PC-3 (cell line): Measurements from ENCODE around the gene STK39. TPM values are rescaled to one million over a fixed set of nuclear protein-coding genes. Genes with fewer than 3 reads are reported as not detected.

ENCODE experiments used
- ATAC-seq: fragments of 200-7000 bp; cut with Tn5 transposase; 2 replicates; pipeline ENCODE4 v1.9.1; 2020; ENCODE audit warnings: mild to moderate bottlenecking, moderate library complexity
- BruUV-seq: library from RNA; stranded (reverse); fragments of 400-500 nt; replicated peaks from 2 replicates; lab custom pipeline; 2021; lab: Mats Ljungman, UMichigan
- CTCF ChIA-PET: fragments of 300-600 bp; sonication (Branson Sonifier 250); formaldehyde crosslinking; loops from one replicate; lab custom pipeline; 2022; ENCODE audit warnings: antibody characterized with exemption; lab: Charles Lee
- POLR2A ChIA-PET: fragments of 300-600 bp; sonication (Branson Sonifier 250); formaldehyde crosslinking; loops from one replicate; lab custom pipeline; 2022; ENCODE audit warnings: antibody characterized with exemption; ENCODE audit not compliant: unreplicated experiment; lab: Charles Lee
- DNase-seq: peaks from one replicate; pipeline ENCODE4 v3.0.0-alpha.2; 2015
- H2AFZ ChIP-seq: fragments of 300-600 bp; sonication (generic); 2 replicates; pipeline ENCODE4 v1.6.0; 2016; ENCODE audit warnings: antibody characterized with exemption, low read length
- H3F3A ChIP-seq: fragments of 300-600 bp; sonication (generic); one replicate; pipeline ENCODE4 v1.6.0; 2017; ENCODE audit warnings: antibody characterized with exemption, low read length, control low read depth, mild to moderate bottlenecking; ENCODE audit not compliant: unreplicated experiment
- H3K27ac ChIP-seq: fragments of 300-600 bp; sonication (generic); 2 replicates; pipeline ENCODE4 v1.5.1; 2016; ENCODE audit warnings: mild to moderate bottlenecking, low read length
- H3K27me3 ChIP-seq: fragments of 300-600 bp; sonication (generic); 2 replicates; pipeline ENCODE4 v1.6.1; 2016; ENCODE audit warnings: low read length, mixed read lengths
- H3K36me3 ChIP-seq: fragments of 300-600 bp; sonication (generic); 2 replicates; pipeline ENCODE4 v1.6.1; 2016; ENCODE audit warnings: low read depth, mixed run types, low read length, mixed read lengths
- H3K4me1 ChIP-seq: fragments of 300-600 bp; sonication (generic); 2 replicates; pipeline ENCODE4 v1.5.1; 2016; ENCODE audit warnings: low read length; ENCODE audit not compliant: insufficient read depth
- H3K4me2 ChIP-seq: fragments of 300-600 bp; sonication (generic); 2 replicates; pipeline ENCODE4 v1.6.0; 2016; ENCODE audit warnings: low read length
- H3K4me3 ChIP-seq: fragments of 300-600 bp; sonication (generic); 2 replicates; pipeline ENCODE4 v1.5.1; 2016; ENCODE audit warnings: mild to moderate bottlenecking, low read length, mixed read lengths
- H3K79me2 ChIP-seq: fragments of 300-600 bp; sonication (generic); 2 replicates; pipeline ENCODE4 v1.6.1; 2017; ENCODE audit warnings: low read length, mixed read lengths
- H3K9ac ChIP-seq: fragments of 300-600 bp; sonication (generic); 2 replicates; pipeline ENCODE4 v1.6.0; 2016; ENCODE audit warnings: mild to moderate bottlenecking, low read length
- H3K9me2 ChIP-seq: fragments of 300-600 bp; sonication (generic); replicated peaks from 2 replicates; pipeline ENCODE4 v1.6.1; 2016; ENCODE audit warnings: mixed run types, low read length, mixed read lengths
- H3K9me3 ChIP-seq: fragments of 300-600 bp; sonication (generic); 2 replicates; pipeline ENCODE4 v1.6.1; 2016; ENCODE audit warnings: low read length, mixed read lengths
- H4K20me1 ChIP-seq: fragments of 300-600 bp; sonication (generic); 2 replicates; pipeline ENCODE4 v1.6.1; 2016; ENCODE audit warnings: low read length, mixed read lengths
- CTCF ChIP-seq: fragments of 300-600 bp; sonication (generic); conservative IDR thresholded peaks from 2 replicates; pipeline ENCODE4 v1.5.1; 2017; ENCODE audit warnings: antibody characterized with exemption, low read depth, mild to moderate bottlenecking, low read length
- EZH2 ChIP-seq: fragments of 300-600 bp; sonication (generic); IDR thresholded peaks from one replicate; pipeline ENCODE4 v1.6.1; 2017; ENCODE audit warnings: antibody characterized with exemption, mild to moderate bottlenecking, low read length; ENCODE audit not compliant: unreplicated experiment
- EZH2phosphoT487 ChIP-seq: fragments of 300-600 bp; sonication (generic); IDR thresholded peaks from 2 replicates; pipeline ENCODE4 v1.6.1; 2018; ENCODE audit warnings: mild to moderate bottlenecking, antibody characterized with exemption, low read length, borderline replicate concordance
- intact Hi-C: fragments of 100-400 bp; cut with micrococcal nuclease; formaldehyde crosslinking; loops from 2 replicates; pipeline ENCODE4 v1.9.0; 2023
- total RNA-seq: library from RNA; depleted of rRNA; stranded (reverse); fragments of >200 nt; gene quantifications from 2 replicates; pipeline ENCODE4 v1.2.3, GENCODE V29; 2014

The STK39 gene
- total RNA-seq, 1 experiment from 2014 or later, result 17.9 TPM

- no peaks in the 10 kb centered on the region for H3K79me2 ChIP-seq
- no peak for TF ChIP-seq EZH2
- TF ChIP-seq CTCF, result no peak
- TF ChIP-seq EZH2phosphoT487, result no peak
- ChIA-PET POLR2A (interaction anchor here (0.6 kb wide), 1 partner anchor 1003 kb away, joined by 4 read pairs; no protein-coding TSS in a partner anchor), CTCF (interaction anchor here (0.6 kb wide), 1 partner anchor 11 kb away, joined by 4 read pairs; no protein-coding TSS in a partner anchor)
- H4K20me1 ChIP-seq, result no peaks in the 10 kb centered on the region
- no peaks in the 10 kb centered on the region for H3K9me3 ChIP-seq
- intact Hi-C loops, result no loop called here
- H3K4me2 ChIP-seq, result no peak overlapping the region
- H2AFZ ChIP-seq, result no peak overlapping the region
- no peak overlapping the region for H3K27ac ChIP-seq
- H3K4me3 ChIP-seq, result no peak overlapping the region
- peak; percentile 35 for DNase-seq
- no peaks in the 10 kb centered on the region for H3K36me3 ChIP-seq
- H3K27me3 ChIP-seq, result 0 out of 2 replicates have a peak, but pooled peaks cover 4% of the 10 kb centered on the region
- H3F3A ChIP-seq, result no peaks in the 10 kb centered on the region
- BruUV-seq, result no TSS peak
- H3K9ac ChIP-seq, result no peak overlapping the region
- peak; percentile 58 for ATAC-seq
- no peaks in the 10 kb centered on the region; the same call in 1 of the 2 replicates for H3K4me1 ChIP-seq
- H3K9me2 ChIP-seq, result no peaks in the 10 kb centered on the region
Measured at GRCh38 chr2:167944825-167945659, 302.4 kb downstream of the STK39 start.

GRCh38 chr2:167943897-167944296 lies 303.5 kb downstream of the STK39 start:
- ATAC-seq (peak; percentile 47), DNase-seq (peak; percentile 14)
- intact Hi-C loops, result no loop called here
- ChIA-PET POLR2A (interaction anchor here (0.6 kb wide), 1 partner anchor 45 kb away, joined by 21 read pairs; no protein-coding TSS in a partner anchor), CTCF (interaction anchor here (0.6 kb wide), 1 partner anchor 393 kb away, joined by 3 read pairs; no protein-coding TSS in a partner anchor)
- Histone ChIP-seq H3K36me3 (no peaks in the 10 kb centered on the region), H3K9ac (no peak overlapping the region), H3K9me3 (no peaks in the 10 kb centered on the region), H3K27me3 (peaks cover 11% of the 10 kb centered on the region), H3K4me1 (no peaks in the 10 kb centered on the region; the same call in 1 of the 2 replicates), H3K4me2 (no peak overlapping the region), H2AFZ (no peak overlapping the region), H3K27ac (no peak overlapping the region), H3F3A (no peaks in the 10 kb centered on the region), H3K4me3 (no peak overlapping the region), H3K79me2 (no peaks in the 10 kb centered on the region), H3K9me2 (no peaks in the 10 kb centered on the region), H4K20me1 (no peaks in the 10 kb centered on the region)
- TF ChIP-seq EZH2, result no peak
- no peak for TF ChIP-seq EZH2phosphoT487
- TF ChIP-seq CTCF, result no peak
- no TSS peak for BruUV-seq
